GM18519 (cell line): ENCODE data around the gene RPTOR.

Source experiments
- ATAC-seq: cut with Tn5 transposase; IDR thresholded peaks from one replicate; pipeline ENCODE4 v1.9.1; 2021; ENCODE audit warnings: mild to moderate bottlenecking, moderate library complexity; ENCODE audit not compliant: unreplicated experiment, low FRiP score

The RPTOR gene

DNA sequence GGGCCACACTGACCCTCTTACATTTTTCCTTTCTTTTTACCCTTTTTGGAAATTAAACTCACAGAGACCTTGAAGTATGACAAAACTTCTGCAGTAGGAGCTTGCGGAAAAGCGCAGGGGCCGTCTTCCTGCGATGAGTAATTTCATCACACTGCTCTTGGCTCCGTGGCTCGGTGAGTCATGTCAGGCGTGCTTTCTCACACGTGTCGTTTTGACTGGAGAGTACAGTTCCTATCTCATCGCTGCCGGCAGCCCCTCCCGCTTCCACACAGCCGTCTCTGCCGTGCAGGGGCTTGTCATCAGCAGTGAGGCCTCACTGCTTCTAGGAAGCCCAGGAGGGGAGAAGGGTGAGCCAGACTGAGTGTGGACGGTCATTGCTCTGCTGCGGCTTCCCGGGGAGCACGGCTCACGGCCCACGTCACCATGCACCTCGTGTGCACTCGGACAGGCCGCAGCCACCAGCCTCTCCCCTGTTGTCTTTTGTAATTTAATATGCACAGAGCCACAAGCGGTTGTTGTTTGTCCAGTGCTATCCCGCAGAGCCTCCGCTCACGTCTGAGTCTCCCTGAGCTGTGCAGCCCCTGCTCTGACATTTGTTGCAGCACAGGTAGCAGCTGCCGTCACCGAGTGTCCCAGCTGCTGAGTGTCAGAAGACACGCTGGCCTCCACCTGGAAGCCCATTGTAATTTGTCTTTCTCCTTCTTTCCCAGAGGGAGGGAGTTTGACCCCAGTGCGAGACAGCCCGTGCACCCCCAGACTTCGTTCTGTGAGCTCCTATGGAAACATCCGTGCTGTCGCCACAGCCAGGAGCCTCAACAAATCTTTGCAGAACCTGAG lies 347.6 kb downstream of the RPTOR start:
- ATAC-seq = no peak

DNA sequence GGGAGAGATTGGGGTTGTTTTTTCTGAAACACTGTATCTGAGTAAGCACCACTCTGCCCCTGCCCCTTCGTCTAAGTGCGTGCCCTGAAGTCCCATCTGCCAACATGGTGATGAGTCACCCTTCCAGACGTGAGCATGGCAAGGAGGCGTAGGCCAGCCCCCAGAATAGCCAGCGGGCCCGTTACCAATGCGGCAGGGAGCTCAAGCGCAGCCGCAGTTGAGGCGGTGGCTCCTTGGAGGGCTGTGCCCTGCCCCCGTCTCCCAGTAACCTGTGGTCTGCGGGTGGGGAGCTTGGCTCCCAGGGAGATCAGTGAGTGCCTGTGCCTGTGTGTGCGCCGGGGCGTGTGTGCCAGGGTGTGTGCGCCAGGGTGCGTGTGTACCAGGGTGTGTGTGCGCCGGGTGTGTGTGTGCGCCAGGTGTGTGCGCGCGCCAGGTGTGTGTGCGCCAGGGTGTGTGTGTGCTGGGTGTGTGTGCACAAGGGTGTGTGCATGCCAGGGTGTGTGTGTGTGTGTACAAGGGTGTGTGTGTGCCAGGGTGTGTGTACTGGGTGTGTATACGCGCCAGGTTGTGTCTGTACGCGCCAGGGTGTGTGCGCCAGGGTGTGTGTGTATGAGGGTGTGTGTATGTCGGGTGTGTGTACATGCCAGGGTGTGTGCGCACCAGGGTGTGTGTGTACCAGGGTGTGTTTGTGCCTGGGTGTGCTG lies 348.4 kb downstream of the RPTOR start:
- ATAC-seq = no peak

DNA sequence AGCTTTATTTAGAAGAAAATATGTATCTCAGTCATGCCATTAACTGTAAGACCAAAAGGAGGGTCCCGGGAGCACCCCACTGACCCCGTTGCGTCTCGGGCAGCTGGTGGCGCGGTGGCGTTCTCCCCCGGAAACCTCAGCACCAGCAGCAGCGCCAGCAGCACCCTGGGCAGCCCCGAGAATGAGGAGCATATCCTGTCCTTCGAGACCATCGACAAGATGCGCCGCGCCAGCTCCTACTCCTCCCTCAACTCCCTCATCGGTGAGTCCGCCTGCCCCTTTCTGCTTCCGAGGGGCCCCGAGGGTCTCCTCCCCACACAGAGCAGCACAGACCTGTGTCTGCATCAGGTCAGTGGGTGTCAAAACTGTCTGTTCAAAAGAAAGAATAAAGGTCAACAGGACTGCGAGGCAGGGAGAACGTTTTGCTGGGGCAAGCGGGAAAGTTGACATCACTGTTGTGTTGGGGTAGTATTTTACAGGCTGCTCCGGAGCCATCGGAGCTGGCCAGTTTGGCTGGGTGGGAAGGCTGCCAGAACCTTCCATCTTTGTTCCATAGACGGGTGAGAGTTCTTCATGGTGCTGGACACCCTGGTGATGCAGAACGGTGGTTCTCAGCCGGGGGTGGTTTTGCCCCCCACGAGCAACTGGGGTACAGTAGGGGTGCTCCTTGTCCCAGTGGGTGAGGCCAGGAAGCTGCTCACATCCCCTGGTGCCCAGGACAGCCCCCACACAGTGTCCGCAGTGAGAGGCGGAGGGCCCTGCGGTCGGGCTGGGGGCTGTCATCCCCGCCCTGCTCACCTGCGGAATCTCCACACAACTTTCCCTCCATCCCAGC lies 349.2 kb downstream of the RPTOR start:
- ATAC-seq = no peak

DNA sequence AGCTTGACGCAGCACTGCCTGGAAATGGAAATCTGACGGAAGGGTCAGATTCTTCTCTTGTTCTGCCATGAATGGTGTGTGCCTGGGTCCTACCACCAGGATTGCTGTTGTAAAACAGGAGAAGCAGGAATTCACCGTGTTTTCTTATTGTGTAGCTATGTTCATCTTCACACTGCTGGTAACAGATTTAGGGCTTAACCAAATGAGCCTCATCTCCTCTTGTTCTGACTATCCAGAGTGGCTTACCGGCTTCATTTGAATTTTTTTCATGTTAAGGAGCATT lies 349.7 kb downstream of the RPTOR start:
- ATAC-seq = no peak

DNA sequence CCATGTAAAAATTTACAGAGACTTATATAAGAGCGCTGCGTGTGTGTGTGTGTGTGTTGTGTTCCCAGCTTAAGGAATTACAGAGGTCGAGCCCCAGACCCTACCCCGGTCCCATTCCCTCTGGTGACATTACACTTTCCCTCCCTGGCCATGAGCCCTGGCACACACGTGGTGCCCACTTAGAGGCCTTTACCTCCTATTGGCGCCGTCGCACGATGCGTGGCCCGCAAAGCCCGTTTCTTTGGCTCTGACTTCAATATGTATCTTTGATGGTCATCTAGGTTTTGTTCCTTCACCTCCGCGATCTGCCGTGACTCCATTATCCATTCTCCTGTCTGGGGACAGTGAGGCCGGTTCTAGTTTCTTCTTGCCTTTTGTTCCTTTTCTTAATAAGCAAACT lies 350.1 kb downstream of the RPTOR start:
- no peak for ATAC-seq

DNA sequence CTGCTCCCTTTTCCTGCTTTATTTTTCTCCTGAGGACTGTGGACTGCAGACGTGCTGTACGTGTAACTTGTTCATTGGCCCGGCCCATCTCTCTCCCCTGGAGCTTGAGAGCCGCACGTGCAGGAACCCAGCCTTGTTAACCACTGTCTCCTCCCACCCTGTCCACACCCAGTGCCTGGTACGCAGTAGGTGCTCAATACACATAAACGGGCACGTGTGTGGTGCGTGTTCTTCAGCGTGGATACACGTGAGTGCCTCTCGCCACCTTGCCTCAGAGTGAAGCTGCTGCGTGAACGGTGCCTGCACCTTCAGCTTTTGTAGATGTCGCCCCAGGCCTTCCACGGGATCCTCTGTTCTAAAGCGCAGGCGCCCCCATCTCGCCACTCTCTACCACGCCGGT lies 350.7 kb downstream of the RPTOR start:
- ATAC-seq = no peak

DNA sequence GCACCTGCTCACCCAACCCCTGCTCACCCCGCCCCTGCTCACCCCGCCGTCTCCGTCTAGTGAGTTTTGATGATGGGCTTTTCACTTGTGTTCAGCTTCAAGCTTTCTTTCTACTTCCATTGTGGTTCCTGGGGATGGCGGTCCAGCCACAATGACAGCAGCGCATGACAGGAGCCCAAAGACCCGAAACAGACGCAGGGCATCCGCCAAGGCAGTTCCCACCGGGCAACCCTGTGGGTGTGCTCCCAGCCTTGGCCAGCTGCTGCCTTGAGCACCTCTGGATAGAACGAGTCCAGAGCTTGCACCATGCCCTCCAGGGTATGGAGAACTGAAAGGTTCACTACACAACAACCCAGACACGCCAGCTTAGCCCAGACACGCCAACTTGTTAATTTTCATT lies 354.1 kb downstream of the RPTOR start:
- ATAC-seq = no peak

DNA sequence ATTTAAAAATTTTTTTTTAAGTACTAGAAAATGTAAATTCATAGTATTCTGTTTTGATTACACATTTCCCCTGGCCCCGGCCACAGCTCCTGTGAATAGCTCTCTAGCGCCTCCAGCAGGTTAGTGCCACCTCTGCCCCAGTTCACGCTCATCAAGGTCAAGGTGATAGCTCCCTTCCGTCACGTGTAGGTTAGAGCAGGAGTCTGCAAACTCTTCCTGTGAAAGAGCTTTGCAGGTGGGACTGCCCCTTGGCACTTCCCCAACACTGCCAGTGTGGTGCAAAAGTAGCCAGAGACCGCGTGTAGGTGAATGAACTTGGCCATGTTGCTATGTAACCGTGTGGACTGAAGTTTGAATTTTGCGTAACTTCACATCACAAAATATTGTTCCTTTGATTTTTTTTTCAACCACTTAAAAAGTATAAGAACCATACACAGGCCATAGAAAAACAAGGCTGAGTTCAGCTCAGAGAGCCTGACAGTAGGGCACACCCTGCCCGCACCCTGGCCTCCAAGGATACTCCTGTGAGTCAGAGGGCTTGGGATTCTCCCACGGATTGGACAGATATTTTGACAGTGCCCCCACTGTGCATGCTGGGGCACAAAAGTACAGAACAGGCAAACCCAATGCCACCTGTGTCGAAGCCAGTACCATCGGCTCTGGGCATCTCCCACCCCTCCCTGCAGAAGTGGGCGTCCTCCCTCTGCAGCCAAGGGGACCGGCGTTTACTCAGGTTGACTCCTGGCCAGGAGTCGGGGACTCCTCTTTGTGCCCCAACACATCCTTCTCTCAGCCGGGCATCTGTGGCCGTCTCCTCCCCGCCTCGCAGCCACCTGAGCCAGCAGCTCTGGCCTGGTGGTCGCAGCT lies 355.0 kb downstream of the RPTOR start:
- no peak for ATAC-seq

DNA sequence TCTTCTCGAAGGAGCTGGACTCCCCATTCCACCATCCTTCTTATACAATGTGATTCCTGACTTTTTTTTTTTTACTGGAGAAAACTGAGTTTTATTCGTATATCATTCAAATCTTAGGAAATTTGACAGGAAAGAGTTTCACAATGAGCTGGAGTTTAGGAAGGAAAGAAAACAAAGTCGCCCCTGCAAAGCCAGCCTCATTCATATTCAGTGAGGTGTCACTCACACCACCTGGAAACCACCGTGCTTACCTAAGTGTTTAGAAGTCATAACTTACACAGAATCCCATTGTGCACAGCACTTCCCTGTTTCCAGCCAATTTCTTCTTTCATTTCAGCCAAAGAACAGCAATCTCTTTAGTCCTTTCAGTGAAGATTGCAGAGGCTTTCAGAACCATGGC lies 356.7 kb downstream of the RPTOR start:
- ATAC-seq = no peak

DNA sequence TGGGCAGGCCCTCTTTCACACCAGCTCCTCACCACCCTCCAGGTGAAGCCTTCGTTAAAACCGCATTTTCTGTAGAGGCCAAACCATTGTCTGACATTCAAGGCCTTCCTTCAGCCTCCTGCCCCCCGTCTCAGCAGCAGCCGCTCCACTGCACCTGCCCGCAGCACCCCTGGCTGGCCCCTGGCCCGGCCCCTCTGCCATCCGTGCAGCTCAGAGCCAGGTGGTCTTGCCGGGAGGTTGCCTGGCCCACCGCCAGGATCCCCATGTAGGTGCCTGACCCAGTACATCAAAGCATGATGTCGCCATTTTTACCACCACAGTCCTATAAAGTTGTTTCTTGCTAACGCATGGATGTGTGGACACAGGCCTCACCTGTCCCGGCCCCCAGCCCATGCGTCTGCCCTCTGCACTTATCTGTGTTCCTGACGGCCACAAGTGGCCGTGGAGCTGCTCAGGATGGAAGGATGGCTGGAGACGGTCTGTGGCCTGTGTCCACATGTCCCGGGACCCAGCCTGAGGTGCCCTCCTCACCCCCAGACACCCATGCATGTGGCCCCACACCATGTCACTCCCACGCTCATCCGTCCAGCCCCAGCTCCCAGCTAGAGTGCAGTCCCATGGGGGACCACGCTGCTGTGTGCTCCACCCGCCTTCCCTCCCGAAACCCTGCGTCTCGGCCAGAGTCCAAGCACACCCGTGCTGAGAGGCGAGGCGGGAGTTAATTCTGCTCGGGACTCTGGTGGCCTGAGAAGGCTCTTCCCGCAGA lies 357.7 kb downstream of the RPTOR start:
- ATAC-seq = no peak

DNA sequence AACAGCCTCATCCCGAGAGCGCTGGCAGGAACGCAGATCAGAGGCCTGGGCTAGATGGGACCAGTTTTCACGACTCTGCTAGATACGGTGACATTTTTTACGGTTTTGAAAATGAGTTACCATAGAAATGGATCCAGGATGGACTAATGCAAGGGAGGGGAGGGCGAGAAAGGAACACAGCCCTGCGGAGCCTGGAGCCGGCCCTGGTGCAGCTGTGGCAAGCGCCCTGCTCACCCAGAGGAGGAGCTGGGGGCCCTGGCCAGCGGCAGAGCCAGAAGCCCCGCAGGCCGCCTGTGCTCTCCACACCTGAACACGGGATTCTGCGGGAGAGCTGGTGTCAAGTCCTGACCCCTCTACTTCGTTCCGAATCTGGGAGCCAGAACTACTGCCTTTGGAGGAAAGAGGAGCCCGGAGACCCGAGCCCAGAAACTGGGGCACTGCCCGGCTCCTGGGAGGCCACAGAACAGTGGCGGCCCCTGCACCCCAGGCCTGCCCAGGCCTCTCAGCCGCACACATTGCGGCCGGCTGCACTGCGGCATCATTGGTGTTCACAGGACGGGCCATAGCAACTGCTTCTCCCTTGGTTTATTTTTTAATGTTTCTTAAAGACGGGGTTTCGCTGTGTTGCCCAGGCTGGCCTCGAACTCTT lies 358.4 kb downstream of the RPTOR start:
- no peak for ATAC-seq

DNA sequence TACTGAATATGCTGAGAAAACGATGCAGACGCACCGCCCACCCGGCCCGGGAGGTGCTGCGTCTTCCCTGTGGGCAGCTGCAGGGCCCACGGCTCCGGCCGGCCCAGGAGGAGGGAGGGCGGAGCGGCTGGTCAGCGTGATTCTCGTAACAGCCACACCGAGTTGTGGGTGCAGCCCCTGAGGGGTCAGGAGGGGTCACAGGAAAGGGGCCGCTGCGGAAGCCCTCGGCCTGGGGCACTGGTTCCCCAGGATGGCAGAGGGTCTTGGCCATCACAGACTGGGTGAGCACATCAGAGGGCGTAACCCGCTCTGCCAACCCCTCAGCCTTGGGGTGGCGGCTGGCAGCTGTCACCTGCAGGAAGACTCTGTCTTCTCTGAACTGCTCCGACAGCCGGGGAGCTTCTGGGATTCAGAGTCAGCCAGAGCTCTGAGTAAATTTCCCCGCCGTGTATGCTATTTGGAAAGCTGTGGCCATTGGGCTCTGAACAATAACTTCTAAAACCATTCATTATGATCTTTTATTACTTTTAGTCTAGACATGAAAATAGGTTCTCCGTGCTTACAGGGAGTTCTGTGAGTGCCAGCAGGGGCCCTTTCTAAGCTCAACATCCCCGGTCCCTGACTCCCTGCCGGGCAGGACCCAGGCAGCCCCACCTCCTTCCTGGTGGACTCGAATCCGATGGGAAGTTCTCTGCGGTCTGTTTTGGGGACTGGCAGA lies 359.6 kb downstream of the RPTOR start:
- ATAC-seq = no peak

DNA sequence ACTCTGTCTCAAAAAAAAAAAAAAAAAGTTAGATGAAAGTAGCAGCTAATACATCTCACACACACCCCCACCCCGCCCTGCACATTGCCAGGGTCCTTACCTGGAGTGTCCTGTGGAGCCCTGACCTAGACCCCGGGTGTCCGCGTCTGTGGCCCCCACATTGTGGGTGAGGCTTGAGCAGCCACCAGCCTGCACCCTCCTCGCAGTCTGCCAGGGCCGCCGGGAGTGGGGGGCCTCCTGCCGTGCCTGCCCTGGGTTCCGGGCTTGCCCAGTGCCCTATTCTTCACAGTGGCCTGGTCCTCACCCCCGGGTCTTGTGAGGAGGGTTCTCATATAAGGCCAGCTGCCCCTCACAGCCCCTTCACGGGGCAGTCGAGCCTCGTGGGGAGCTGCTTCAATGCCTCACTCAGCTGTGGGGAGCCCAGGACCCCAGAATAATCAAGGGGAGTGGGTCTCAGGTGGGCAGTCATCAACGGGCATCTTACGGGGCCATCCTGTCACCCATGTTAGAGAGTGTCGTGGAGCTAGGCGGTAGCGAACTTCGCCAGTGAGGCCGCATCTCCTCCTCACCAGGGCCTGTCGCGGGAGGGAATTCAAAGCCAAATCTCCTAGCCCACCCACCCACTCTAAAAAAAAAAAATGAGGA lies 361.1 kb downstream of the RPTOR start:
- ATAC-seq = no peak

DNA sequence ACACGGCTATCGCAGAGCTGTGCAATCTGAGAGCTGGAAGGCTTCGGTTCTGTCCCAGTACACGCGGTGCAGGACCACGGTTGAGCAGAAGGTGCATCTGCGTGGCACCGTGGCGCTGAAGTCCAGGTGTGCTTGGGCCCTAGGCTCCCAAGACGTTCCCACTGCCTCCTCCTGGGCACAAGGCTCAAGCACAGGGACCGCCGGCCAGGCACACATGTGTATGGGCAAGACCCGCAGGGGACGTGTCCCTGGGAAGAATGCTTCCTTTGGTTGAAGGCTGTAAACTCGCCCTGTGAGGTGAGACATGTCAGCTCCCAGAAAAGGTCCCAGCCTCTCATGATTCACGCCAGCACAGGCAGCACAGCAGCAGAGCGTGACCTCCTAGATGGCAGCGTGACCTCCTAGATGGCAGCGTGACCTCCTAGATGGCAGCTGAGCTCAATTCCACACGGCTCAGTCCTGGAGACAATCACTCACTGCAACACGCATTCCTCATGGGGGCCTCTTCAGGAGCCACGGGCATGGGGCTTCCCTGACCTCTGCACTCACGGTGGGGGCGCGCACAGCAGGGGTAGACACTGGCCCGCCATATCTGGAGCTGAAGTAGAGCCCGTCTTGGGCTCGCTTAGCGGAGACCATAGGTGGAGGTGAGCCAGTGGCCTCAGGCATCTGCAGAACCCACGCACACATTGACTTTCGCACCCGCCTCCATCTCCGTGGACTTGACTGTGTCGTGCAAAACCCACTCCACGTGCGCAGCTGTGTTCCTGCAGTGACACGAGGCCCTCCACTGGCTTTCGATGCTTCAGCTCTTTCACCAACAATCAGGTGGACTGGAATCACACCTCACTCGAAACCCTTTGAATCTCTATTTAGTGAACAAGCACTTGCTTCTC lies 362.0 kb downstream of the RPTOR start:
- no peak for ATAC-seq

DNA sequence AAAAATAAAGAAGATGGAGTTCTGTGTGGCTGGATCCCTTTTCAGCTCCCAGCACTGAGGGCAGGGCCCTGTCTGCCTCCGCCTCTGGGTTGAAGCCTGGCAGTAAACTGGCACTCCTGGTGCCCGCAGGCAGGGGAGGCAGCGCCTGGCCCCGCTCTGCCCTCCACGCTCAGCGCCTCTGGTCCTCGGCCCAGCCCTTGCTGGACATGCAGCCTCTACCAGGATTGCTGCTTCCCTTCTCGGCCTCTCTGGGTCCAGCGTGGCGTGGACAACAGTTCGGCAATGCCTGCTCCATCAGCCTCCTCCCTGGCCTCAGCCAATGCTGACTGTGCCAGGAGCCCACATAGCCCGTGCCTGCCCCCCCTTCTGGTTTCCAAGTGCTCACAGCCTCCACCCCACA lies 362.6 kb downstream of the RPTOR start:
- ATAC-seq = no peak

DNA sequence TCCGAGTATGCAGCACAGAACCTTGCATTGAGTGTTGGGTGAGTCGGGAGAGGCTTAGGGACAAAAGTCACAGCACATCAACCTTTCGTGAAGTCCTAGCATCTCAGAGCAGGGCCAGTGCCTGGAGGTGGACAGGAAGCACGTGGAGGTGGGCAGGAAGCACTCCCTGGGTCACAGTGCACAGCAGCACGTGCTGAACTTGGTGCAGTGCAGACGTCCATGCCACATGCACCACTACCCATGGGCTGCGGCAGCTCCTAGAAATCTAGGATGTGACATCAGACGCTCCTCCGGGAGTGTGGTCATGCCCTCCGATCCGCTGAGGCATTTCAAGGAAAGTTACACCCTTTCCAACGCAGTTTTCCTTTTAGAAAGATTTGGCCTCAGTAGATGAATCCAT lies 363.6 kb downstream of the RPTOR start:
- ATAC-seq = no peak

DNA sequence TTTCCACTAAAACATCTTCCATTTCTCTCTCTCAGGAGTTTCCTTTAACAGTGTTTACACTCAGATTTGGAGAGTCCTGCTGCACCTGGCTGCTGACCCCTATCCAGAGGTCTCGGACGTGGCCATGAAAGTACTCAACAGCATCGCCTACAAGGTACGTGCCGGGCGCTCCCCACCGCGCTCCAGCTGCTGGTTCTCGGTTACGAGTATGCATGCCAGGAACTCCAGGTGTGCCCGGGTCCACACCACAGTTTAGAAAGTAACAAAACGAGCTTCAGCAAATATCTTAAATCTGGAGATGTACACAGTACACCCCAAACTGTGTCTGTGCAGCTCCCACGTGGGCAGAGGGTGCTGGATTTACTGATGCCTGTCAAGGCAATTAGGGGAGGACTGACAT lies 364.1 kb downstream of the RPTOR start:
- no peak for ATAC-seq
